ENCODE data around the gene ASTN1.

ASTN1 gene

GRCh38 chr1:176816232-176816631, 348.3 kb downstream of the ASTN1 start:
- no peak for DNase-seq

- no peak for DNase-seq
These were observed 348.9 kb downstream of the ASTN1 start for GRCh38 chr1:176815621-176816020.

GRCh38 chr1:176811511-176812288, 352.8 kb downstream of the ASTN1 start:
- DNase-seq: no peak

- DNase-seq: no peak
These were observed 355.2 kb downstream of the ASTN1 start for GRCh38 chr1:176809292-176809691.

Data from SHP77 treated with DMSO at 0.1 percent for 48 hours (cell line).